Pancreas (tissue), 10 donors: ENCODE data around the gene PCSK9. TPM values are rescaled to one million over a fixed set of nuclear protein-coding genes. Genes with fewer than 3 reads are reported as not detected.

Source experiments
- ATAC-seq, 4 donors: fragments of 200-7000 bp; cut with Tn5 transposase; one replicate each; pipeline versions ENCODE4 v1.8.0 to v1.9.1; 2020; ENCODE audit warnings: mild to moderate bottlenecking in 4 of 4, moderate library complexity in 4 of 4
- DNase-seq, 6 donors: peaks; one replicate each; pipeline ENCODE4 v3.0.0-alpha.2; 2020
- FAIRE-seq: peaks from 2 replicates; lab custom pipeline; 2012; peaks lifted over from hg19 to GRCh38; lab: Jason Lieb, UNC
- H3K27ac ChIP-seq, 4 donors: fragments of 200-600 bp; sonication (generic); 1 replicate in 3 of 4; 2 replicates in 1 of 4; pipeline versions ENCODE4 v1.5.0 to v1.8.0; 2020
- H3K27me3 ChIP-seq, 4 donors: fragments of 200-600 bp; one replicate each; pipeline ENCODE4 v1.8.0; 2021
- H3K36me3 ChIP-seq, 3 donors: fragments of 200-600 bp; sonication (generic) in 1 of 3; one replicate each; pipeline versions ENCODE4 v1.5.0 to v1.8.0; 2020 to 2021
- H3K4me1 ChIP-seq, 3 donors: fragments of 200-600 bp; one replicate each; pipeline ENCODE4 v1.8.0; 2021
- H3K4me3 ChIP-seq, 4 donors: fragments of 200-600 bp; sonication (generic) in 2 of 4; one replicate each; pipeline versions ENCODE4 v1.5.0 to v1.8.0; 2020 to 2021
- H3K9me3 ChIP-seq, 4 donors: fragments of 200-600 bp; one replicate each; pipeline ENCODE4 v1.8.0; 2021
- CTCF ChIP-seq, 4 donors: fragments of 200-600 bp; sonication (generic) in 3 of 4; IDR thresholded peaks; one replicate each; pipeline versions ENCODE4 v1.5.0 to v1.8.0; 2021; ENCODE audit warnings: antibody characterized with exemption in 4 of 4
- WGBS, 2 donors: extraction: QIAGEN DNeasy Blood & Tissue Kit; methylation state at CpG; one replicate each; pipeline ENCODE4 v1.1.7; 2013; 5-methylcytosine and 5-hydroxymethylcytosine counted together
- intact Hi-C, 3 donors: fragments of 100-400 bp; cut with DNase I; formaldehyde crosslinking; loops; one replicate each; pipeline versions ENCODE4 v1.11.1 to v1.14.2; 2022
- polyA plus RNA-seq, 2 donors: library from polyadenylated mRNA; stranded (reverse); fragments of 200-250 nt; gene quantifications; one replicate each; pipeline ENCODE4 v1.2.3, GENCODE V29; 2013
- total RNA-seq, 6 donors: library from RNA; stranded (reverse); fragmentation: NEBNext Ultra II Directional in 4 of 6; extraction: Animal tissue kit (Norgen Biotek cat#: 25700) in 4 of 6; gene quantifications; one replicate each; pipeline versions ENCODE4 v1.2.1 to v1.2.4, GENCODE V29; 2021 to 2023
- donor health status: healthy with polysubstance abuse.
- donor health status: DM: no; HTN: no; CAD: no; lungs with moderate emphysema.
- donor health status: DM: no; HTN: no; CAD: no.
- donor health status: control.
- donor health status: control.
- donor health status: Bipolar disorder and iron deficiency.
- donor health status: DM: yes; HTN: yes; CAD: no.
- donor health status: DM: no; HTN: no; CAD: no.
- donor health status: DM: no; HTN: no; CAD: no.
- donor health status: DM: yes; HTN: yes; CAD: no.

The PCSK9 gene
- total and polyA plus RNA-seq, 8 donors: 0.95 to 10.1 (median 2.5) TPM

GRCh38 chr1:55081188-55081904 lies 42.0 kb downstream of the PCSK9 start:
- no peak for TF ChIP-seq CTCF (IDR thresholded peaks at IDR 0.05)
- H3K36me3 ChIP-seq: peaks cover 0 to 78% (median 13%) of the 10 kb centered on the region in 3 donors
- WGBS, 2 donors: 59 to 65% methylated on average over 9 of the region's 9 CpGs
- H3K27me3 ChIP-seq: no peaks in the 10 kb centered on the region
- no peak overlapping the region for H3K4me3 ChIP-seq
- H3K4me1 ChIP-seq: peaks cover 0 to 6% (median 0%) of the 10 kb centered on the region in 3 donors
- H3K27ac ChIP-seq: peak overlapping the region in 2 of 4 donors; percentile 34 to 41
- ATAC-seq (peak; percentile 8 to 57 (median 48)), FAIRE-seq (no peak), DNase-seq (no peak)
- intact Hi-C loops: no loop called here
- H3K9me3 ChIP-seq: no peaks in the 10 kb centered on the region

- 46 to 54% methylated on average over 2 of the region's 2 CpGs for WGBS, 2 donors
- FAIRE-seq: no peak
- H3K9me3 ChIP-seq: no peaks in the 10 kb centered on the region
- H3K36me3 ChIP-seq: peaks cover 0 to 76% (median 13%) of the 10 kb centered on the region in 3 donors
- H3K4me3 ChIP-seq: no peak overlapping the region
- H3K27ac ChIP-seq: peak overlapping the region in 2 of 4 donors; percentile 34 to 41
- intact Hi-C loops: no loop called here
- DNase-seq: no peak
- H3K27me3 ChIP-seq: no peaks in the 10 kb centered on the region
- peak in 3 of 4 donors; percentile 44 to 62 (median 48) for ATAC-seq
- TF ChIP-seq CTCF (IDR thresholded peaks at IDR 0.05): no peak
- H3K4me1 ChIP-seq: peaks cover 0 to 6% (median 0%) of the 10 kb centered on the region in 3 donors
Observed at GRCh38 chr1:55081905-55082296, 42.6 kb downstream of the PCSK9 start.

GRCh38 chr1:55084257-55084656 lies 44.9 kb downstream of the PCSK9 start:
- H3K27me3 ChIP-seq: no peaks in the 10 kb centered on the region
- intact Hi-C loops: no loop called here
- H3K27ac ChIP-seq: no peak overlapping the region
- H3K4me1 ChIP-seq: peaks cover 0 to 6% (median 0%) of the 10 kb centered on the region in 3 donors
- ATAC-seq: no peak
- peaks cover 5 to 77% (median 6%) of the 10 kb centered on the region in 3 donors for H3K36me3 ChIP-seq
- no peak overlapping the region for H3K4me3 ChIP-seq
- FAIRE-seq: no peak
- WGBS, 2 donors: 92 to 94% methylated on average over 7 of the region's 7 CpGs
- no peak for TF ChIP-seq CTCF (IDR thresholded peaks at IDR 0.05)
- no peaks in the 10 kb centered on the region for H3K9me3 ChIP-seq
- no peak for DNase-seq

GRCh38 chr1:55087439-55087838 lies 48.1 kb downstream of the PCSK9 start:
- Histone ChIP-seq H3K36me3 (peaks cover 5 to 92% (median 13%) of the 10 kb centered on the region in 3 donors), H3K27me3 (no peaks in the 10 kb centered on the region), H3K9me3 (no peaks in the 10 kb centered on the region), H3K4me1 (no peaks in the 10 kb centered on the region), H3K27ac (no peak overlapping the region), H3K4me3 (no peak overlapping the region)
- no peak for ATAC-seq
- DNase-seq: no peak
- no peak for FAIRE-seq
- no peak for TF ChIP-seq CTCF (IDR thresholded peaks at IDR 0.05)
- intact Hi-C loops: no loop called here
- 80 to 90% methylated on average over 3 of the region's 3 CpGs for WGBS, 2 donors

GRCh38 chr1:55088413-55088812 lies 49.1 kb downstream of the PCSK9 start:
- no peaks in the 10 kb centered on the region for H3K27me3 ChIP-seq
- H3K4me3 ChIP-seq: no peak overlapping the region
- no peak for TF ChIP-seq CTCF (IDR thresholded peaks at IDR 0.05)
- no peak for DNase-seq
- peaks cover 5 to 92% (median 19%) of the 10 kb centered on the region in 3 donors for H3K36me3 ChIP-seq
- intact Hi-C loops: no loop called here
- no peak for FAIRE-seq
- ATAC-seq: no peak
- no peak overlapping the region for H3K27ac ChIP-seq
- no peaks in the 10 kb centered on the region for H3K4me1 ChIP-seq
- WGBS, 2 donors: 91 to 95% methylated on average over 4 of the region's 4 CpGs
- H3K9me3 ChIP-seq: no peaks in the 10 kb centered on the region
